Sigmoid colon (tissue), 7 donors: ENCODE data around the gene NDST1. TPM values are rescaled to one million over a fixed set of nuclear protein-coding genes. Genes with fewer than 3 reads are reported as not detected.

Source experiments
- DNase-seq: peaks from one replicate; pipeline ENCODE4 v3.0.0-alpha.2; 2019
- H3K27ac ChIP-seq, 4 donors: fragments of 200-600 bp; sonication (generic); one replicate each; pipeline ENCODE4 v1.5.1; 2016 to 2019; ENCODE audit warnings: mild to moderate bottlenecking in 1 of 4
- H3K27me3 ChIP-seq, 3 donors: fragments of 200-600 bp; sonication (generic); one replicate each; pipeline ENCODE4 v1.5.1; 2019; ENCODE audit warnings: mild to moderate bottlenecking in 1 of 3
- H3K36me3 ChIP-seq, 4 donors: fragments of 200-600 bp; sonication (generic); one replicate each; pipeline ENCODE4 v1.5.1; 2016 to 2019
- H3K4me1 ChIP-seq, 4 donors: fragments of 200-600 bp; sonication (generic); one replicate each; pipeline ENCODE4 v1.5.1; 2017 to 2019
- H3K4me3 ChIP-seq, 4 donors: fragments of 200-600 bp; sonication (generic); one replicate each; pipeline ENCODE4 v1.5.1; 2017 to 2019; ENCODE audit warnings: mild to moderate bottlenecking in 2 of 4, moderate library complexity in 1 of 4
- H3K9me3 ChIP-seq, 4 donors: fragments of 200-600 bp in 3 of 4; sonication (generic) in 3 of 4; one replicate each; pipeline versions ENCODE4 v1.5.1 to v1.6.1; 2013 to 2019
- EP300 ChIP-seq, 4 donors: sonication (generic); formaldehyde crosslinking; IDR thresholded peaks; one replicate each; pipeline ENCODE4 v1.6.1; 2017; ENCODE audit warnings: antibody characterized with exemption in 4 of 4
- POLR2A ChIP-seq, 2 donors: fragments of 450-650 bp; IDR thresholded peaks; one replicate each; pipeline ENCODE4 v1.6.1; 2016; ENCODE audit warnings: antibody characterized with exemption in 2 of 2, mild to moderate bottlenecking in 2 of 2, moderate library complexity in 2 of 2
- POLR2AphosphoS5 ChIP-seq, 4 donors: sonication (generic); formaldehyde crosslinking; IDR thresholded peaks; one replicate each; pipeline ENCODE4 v1.6.1; 2017; ENCODE audit warnings: antibody characterized with exemption in 4 of 4
- WGBS, 2 donors: extraction: QIAGEN DNeasy Blood & Tissue Kit; methylation state at CpG; one replicate each; pipeline ENCODE4 v1.1.7; 2013; 5-methylcytosine and 5-hydroxymethylcytosine counted together
- intact Hi-C: fragments of 100-400 bp; cut with DNase I; formaldehyde crosslinking; loops from one replicate; pipeline ENCODE4 v1.15.1; 2023
- polyA plus RNA-seq, 3 donors: library from polyadenylated mRNA; stranded (reverse); fragments of 200-250 nt; gene quantifications; one replicate each; pipeline ENCODE4 v1.2.3, GENCODE V29; 2013
- total RNA-seq, 4 donors: library from RNA; depleted of rRNA; stranded (reverse); fragments of >200 nt; gene quantifications; one replicate each; pipeline ENCODE4 v1.1.0, GENCODE V29; 2016
- TF ChIP-seq, protein P1 (sequence below), 4 experiments: fragments of 450-650 bp in 3 of 4; fragments of 200-600 bp in 1 of 4; IDR thresholded peaks; one replicate each; pipeline ENCODE4 v1.5.1; 2016 to 2019; ENCODE audit warnings: antibody characterized with exemption in 4 of 4, mild to moderate bottlenecking in 3 of 4, moderate library complexity in 2 of 4
- donor health status: healthy with polysubstance abuse.
- donor health status: Bipolar disorder and iron deficiency.
- donor health status: healthy.

Gene NDST1
- total and polyA plus RNA-seq, 7 donors: 5.4 to 74.8 (median 39.4) TPM

DNA sequence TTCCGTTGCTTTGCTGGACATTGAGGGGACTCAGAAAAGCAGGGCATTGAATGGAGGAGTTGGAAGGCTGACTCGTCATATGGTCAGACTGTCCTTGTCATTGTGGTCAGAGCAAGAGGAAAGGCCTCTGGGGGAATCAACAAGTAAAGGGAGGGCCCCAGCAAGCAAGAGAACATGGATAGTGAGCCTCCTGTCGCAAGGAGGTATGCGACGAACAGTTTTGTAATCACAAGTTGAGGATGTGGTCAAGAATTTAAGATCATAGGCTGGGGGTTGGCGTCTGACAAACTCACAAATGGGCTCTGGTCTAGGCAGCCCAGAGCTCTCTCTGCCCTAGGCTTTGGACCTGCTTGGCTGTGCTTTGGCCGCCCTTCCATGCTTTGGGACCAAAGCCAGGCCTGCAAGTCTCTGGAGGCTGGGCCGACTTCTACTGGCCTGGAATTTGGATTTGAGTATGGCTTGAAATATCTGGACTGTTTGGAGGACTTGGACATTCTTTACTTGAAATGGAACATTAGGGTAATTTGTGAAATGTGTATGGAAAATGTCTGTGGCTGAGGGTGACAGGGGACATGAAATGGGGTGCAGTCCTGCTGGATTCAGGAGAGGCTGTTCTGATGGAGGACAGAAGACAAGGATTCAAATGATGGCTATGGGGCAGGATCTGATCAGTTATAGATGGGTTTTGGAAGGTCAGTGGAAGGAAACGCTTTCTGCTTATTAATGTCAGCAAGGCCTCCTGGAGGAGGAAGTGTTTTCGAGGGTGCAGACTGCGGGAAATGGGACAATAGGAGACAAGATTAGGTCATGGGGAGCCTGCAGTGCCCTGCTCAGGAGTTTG lies 19.2 kb upstream of the NDST1 start:
- TF ChIP-seq POLR2AphosphoS5 (IDR thresholded peaks at IDR 0.05) (peak in 3 of 4 donors; percentile 35 to 59 (median 49)), EP300 (IDR thresholded peaks at IDR 0.05) (no peak), POLR2A (IDR thresholded peaks at IDR 0.05) (no peak)
- TF ChIP-seq, protein P1, sequence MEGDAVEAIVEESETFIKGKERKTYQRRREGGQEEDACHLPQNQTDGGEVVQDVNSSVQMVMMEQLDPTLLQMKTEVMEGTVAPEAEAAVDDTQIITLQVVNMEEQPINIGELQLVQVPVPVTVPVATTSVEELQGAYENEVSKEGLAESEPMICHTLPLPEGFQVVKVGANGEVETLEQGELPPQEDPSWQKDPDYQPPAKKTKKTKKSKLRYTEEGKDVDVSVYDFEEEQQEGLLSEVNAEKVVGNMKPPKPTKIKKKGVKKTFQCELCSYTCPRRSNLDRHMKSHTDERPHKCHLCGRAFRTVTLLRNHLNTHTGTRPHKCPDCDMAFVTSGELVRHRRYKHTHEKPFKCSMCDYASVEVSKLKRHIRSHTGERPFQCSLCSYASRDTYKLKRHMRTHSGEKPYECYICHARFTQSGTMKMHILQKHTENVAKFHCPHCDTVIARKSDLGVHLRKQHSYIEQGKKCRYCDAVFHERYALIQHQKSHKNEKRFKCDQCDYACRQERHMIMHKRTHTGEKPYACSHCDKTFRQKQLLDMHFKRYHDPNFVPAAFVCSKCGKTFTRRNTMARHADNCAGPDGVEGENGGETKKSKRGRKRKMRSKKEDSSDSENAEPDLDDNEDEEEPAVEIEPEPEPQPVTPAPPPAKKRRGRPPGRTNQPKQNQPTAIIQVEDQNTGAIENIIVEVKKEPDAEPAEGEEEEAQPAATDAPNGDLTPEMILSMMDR (IDR thresholded peaks at IDR 0.05): no peak
- H3K4me1 ChIP-seq: peaks cover 0 to 79% (median 76%) of the 10 kb centered on the region in 4 donors
- no peaks in the 10 kb centered on the region for H3K9me3 ChIP-seq
- 62 to 81% methylated on average over 11 of the region's 11 CpGs for WGBS, 2 donors
- H3K4me3 ChIP-seq: peak overlapping the region in 1 of 4 donors; percentile 99
- intact Hi-C loops: loop anchor here (1.0 to 5.0 kb wide), 2 partner anchors 35 to 54 kb away; no protein-coding TSS in a partner anchor
- no peaks in the 10 kb centered on the region for H3K36me3 ChIP-seq
- no peaks in the 10 kb centered on the region for H3K27me3 ChIP-seq
- H3K27ac ChIP-seq: peak overlapping the region; percentile 95 to 98 (median 96)
- peak; percentile 86 for DNase-seq

DNA sequence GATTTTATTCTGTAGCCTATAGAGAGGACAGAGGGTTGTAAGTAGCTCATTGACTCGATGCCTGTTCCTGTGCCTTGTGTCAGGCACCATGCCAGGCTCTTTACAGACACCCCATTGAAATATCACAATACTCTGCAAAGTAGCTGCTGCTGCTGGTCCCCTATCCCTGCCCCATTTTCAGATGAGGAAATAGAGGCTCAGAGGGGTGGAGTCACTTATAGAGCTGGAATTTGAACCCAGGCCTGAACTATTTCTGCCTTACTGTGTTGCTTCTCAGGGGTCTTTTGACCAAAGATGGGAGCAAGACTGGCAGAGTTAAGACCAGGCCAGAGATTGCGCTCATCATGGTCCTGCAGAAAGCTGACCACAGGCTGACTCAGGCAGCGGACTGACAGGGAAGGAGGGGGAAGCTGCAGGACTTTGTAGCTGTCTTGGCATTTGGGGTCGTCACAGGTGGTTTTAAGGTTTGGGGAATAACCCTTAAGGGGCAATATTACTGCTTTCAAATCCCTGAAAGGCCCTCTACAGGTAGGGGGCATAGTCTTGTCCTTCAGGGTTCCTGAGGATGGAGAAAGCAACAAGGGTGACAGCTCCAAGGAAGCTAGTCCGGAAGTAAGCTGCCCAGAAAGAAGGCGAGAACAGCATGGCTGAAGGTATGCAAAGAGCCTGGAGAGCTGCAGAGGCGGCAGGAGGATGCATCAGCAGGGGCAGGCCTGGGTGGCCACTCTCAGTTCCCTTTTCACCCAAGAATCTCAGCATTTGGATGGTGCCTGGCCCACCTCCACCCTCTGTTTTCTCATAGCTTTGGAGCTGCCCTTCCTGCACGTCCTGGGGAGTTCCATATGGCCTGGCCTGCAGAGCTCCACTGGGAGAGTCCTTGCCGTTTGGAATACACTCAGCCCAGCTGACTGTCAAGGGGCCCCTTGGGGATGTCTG lies 18.3 kb upstream of the NDST1 start:
- H3K36me3 ChIP-seq: no peaks in the 10 kb centered on the region
- 62 to 75% methylated on average over 9 of the region's 9 CpGs for WGBS, 2 donors
- H3K4me3 ChIP-seq: no peak overlapping the region
- peak overlapping the region; percentile 95 to 98 (median 96) for H3K27ac ChIP-seq
- H3K4me1 ChIP-seq: peaks cover 0 to 80% (median 76%) of the 10 kb centered on the region in 4 donors
- H3K27me3 ChIP-seq: no peaks in the 10 kb centered on the region
- peak; percentile 62 for DNase-seq
- intact Hi-C loops: loop anchor here (1.0 to 5.0 kb wide), 2 partner anchors 34 to 53 kb away; no protein-coding TSS in a partner anchor
- TF ChIP-seq POLR2AphosphoS5 (IDR thresholded peaks at IDR 0.05): no peak
- no peak for TF ChIP-seq POLR2A (IDR thresholded peaks at IDR 0.05)
- TF ChIP-seq, protein P1 (IDR thresholded peaks at IDR 0.05): no peak
- no peak for TF ChIP-seq EP300 (IDR thresholded peaks at IDR 0.05)
- no peaks in the 10 kb centered on the region for H3K9me3 ChIP-seq

DNA sequence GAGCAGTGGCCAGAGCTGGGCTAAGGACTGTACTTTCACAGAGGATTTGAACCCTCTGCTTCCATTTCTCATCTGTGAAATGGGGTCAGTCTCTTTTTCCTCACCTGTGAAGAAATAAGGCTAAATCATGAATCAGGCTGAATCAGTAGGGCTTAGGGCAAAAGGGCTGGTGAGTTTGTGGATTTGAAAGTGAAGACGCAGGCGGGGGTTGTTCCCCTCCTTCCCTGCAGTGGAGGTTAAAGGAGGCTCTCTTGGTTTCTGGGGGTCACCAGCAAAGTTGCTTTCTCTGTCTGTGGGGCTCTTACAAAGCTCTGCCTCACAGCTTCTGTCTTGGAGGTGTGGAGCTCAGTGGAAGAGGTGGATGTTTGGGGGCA lies 17.6 kb upstream of the NDST1 start:
- no peak overlapping the region for H3K4me3 ChIP-seq
- no peaks in the 10 kb centered on the region for H3K27me3 ChIP-seq
- intact Hi-C loops: no loop called here
- H3K27ac ChIP-seq: peak overlapping the region; percentile 95 to 98 (median 96)
- H3K9me3 ChIP-seq: no peaks in the 10 kb centered on the region
- TF ChIP-seq POLR2A (IDR thresholded peaks at IDR 0.05) (no peak), EP300 (IDR thresholded peaks at IDR 0.05) (no peak), POLR2AphosphoS5 (IDR thresholded peaks at IDR 0.05) (no peak)
- TF ChIP-seq, protein P1 (IDR thresholded peaks at IDR 0.05): no peak
- 84 to 88% methylated on average over 2 of the region's 2 CpGs for WGBS, 2 donors
- peaks cover 0 to 73% (median 71%) of the 10 kb centered on the region in 4 donors for H3K4me1 ChIP-seq
- no peak for DNase-seq
- H3K36me3 ChIP-seq: no peaks in the 10 kb centered on the region

- no peak for DNase-seq
- H3K9me3 ChIP-seq: no peaks in the 10 kb centered on the region
- H3K36me3 ChIP-seq: no peaks in the 10 kb centered on the region
- 56 to 93% methylated on average over 1 of the region's 1 CpG for WGBS, 2 donors
- peak overlapping the region; percentile 95 to 98 (median 96) for H3K27ac ChIP-seq
- H3K4me3 ChIP-seq: no peak overlapping the region
- peaks cover 0 to 74% (median 67%) of the 10 kb centered on the region in 4 donors for H3K4me1 ChIP-seq
- intact Hi-C loops: no loop called here
- H3K27me3 ChIP-seq: no peaks in the 10 kb centered on the region
- TF ChIP-seq POLR2AphosphoS5 (IDR thresholded peaks at IDR 0.05) (no peak), POLR2A (IDR thresholded peaks at IDR 0.05) (no peak), EP300 (IDR thresholded peaks at IDR 0.05) (no peak)
- TF ChIP-seq, protein P1 (IDR thresholded peaks at IDR 0.05): no peak
Observed at GRCh38 chr5:150490754-150491153, 17.2 kb upstream of the NDST1 start.
